Measurements from ENCODE around the gene SFN.

The SFN gene

GRCh38 chr1:26910343-26911160, 47.6 kb downstream of the SFN start:
- Mint-ChIP-seq H3K4me3 (no peak overlapping the region), H3K9me3 (no peaks in the 10 kb centered on the region), H3K36me3 (no peaks in the 10 kb centered on the region), H3K4me1 (no peaks in the 10 kb centered on the region), H3K27ac (no peak overlapping the region)
- no peak for ATAC-seq
- DNase-seq (ENCODE audit: low spot score in 2 of 2): no peak

- H3K36me3 Mint-ChIP-seq: no peaks in the 10 kb centered on the region
- H3K4me3 Mint-ChIP-seq: no peak overlapping the region
- DNase-seq (ENCODE audit: low spot score in 2 of 2) (no peak), ATAC-seq (no peak)
- H3K9me3 Mint-ChIP-seq: no peaks in the 10 kb centered on the region
- H3K4me1 Mint-ChIP-seq: no peaks in the 10 kb centered on the region
- no peak overlapping the region for H3K27ac Mint-ChIP-seq
Measured at GRCh38 chr1:26911399-26912146, 48.6 kb downstream of the SFN start.

GRCh38 chr1:26912147-26912490, 49.2 kb downstream of the SFN start:
- no peaks in the 10 kb centered on the region for H3K36me3 Mint-ChIP-seq
- no peaks in the 10 kb centered on the region for H3K4me1 Mint-ChIP-seq
- no peaks in the 10 kb centered on the region for H3K9me3 Mint-ChIP-seq
- no peak for DNase-seq (ENCODE audit: low spot score in 2 of 2)
- no peak overlapping the region for H3K27ac Mint-ChIP-seq
- no peak overlapping the region for H3K4me3 Mint-ChIP-seq
- ATAC-seq: no peak

DNA sequence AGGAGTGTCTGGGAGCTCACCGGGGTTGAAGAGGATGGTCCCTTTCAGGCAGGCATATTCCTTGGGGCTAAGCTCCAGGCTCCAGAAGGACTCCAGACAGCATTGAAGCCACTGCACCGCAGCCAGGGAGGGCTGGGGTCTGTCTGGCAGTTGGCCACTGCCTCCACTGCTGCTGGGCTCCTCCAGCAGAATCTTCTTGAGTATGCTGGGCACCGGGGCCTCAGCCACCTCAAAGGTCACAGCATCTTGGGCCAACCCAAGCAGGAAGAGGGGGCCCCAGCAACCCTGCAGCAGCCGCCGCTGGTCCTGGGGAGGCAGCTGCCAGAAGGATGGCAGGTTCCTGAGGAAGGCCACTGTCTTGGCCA, 50.4 kb downstream of the SFN start:
- DNase-seq (ENCODE audit: low spot score in 2 of 2) (no peak), ATAC-seq (no peak)
- Mint-ChIP-seq H3K4me1 (no peaks in the 10 kb centered on the region), H3K4me3 (no peak overlapping the region), H3K36me3 (no peaks in the 10 kb centered on the region), H3K9me3 (no peaks in the 10 kb centered on the region), H3K27ac (no peak overlapping the region)
